H1 (cell line): ENCODE data around the gene AMH. TPM values are rescaled to one million over a fixed set of nuclear protein-coding genes. Genes with fewer than 3 reads are reported as not detected.

Source experiments
- CTCF ChIA-PET: fragments of 300-600 bp; sonication (Branson Sonifier 250); formaldehyde crosslinking; loops from one replicate; lab custom pipeline; 2021; ENCODE audit not compliant: partially characterized antibody; lab: Charles Lee
- POLR2A ChIA-PET: fragments of 300-600 bp; sonication (Branson Sonifier 250); formaldehyde crosslinking; loops from one replicate; lab custom pipeline; 2021; ENCODE audit warnings: inconsistent platforms; ENCODE audit not compliant: partially characterized antibody; lab: Charles Lee
- DNase-seq, 2 experiments: peaks; one replicate each; pipeline versions ENCODE4 v3.0.0 to v3.0.0-alpha.2; 2010 to 2022; ENCODE audit warnings: low spot score in 2 of 2, low read depth in 1 of 2, mixed read lengths in 1 of 2
- FAIRE-seq: peaks from 2 replicates; lab custom pipeline; 2011; peaks lifted over from hg19 to GRCh38; lab: Jason Lieb, UNC
- H2AFZ ChIP-seq: 2 replicates; pipeline ENCODE4 v1.8.1; 2012; ENCODE audit warnings: low read length, inconsistent platforms
- H2AK5ac ChIP-seq: 2 replicates; pipeline ENCODE4 v1.6.1; 2013; ENCODE audit warnings: low read depth, low read length
- H2BK120ac ChIP-seq: replicated peaks from 2 replicates; pipeline ENCODE3; 2013; ENCODE audit warnings: low read depth, low read length, inconsistent platforms
- H2BK12ac ChIP-seq: 2 replicates; pipeline ENCODE4 v1.6.1; 2013; ENCODE audit warnings: low read depth, low read length
- H2BK15ac ChIP-seq: 2 replicates; pipeline ENCODE4 v1.6.1; 2013; ENCODE audit warnings: low read length
- H2BK20ac ChIP-seq: 2 replicates; pipeline ENCODE4 v1.6.1; 2013; ENCODE audit warnings: low read length
- H2BK5ac ChIP-seq: 2 replicates; pipeline ENCODE4 v1.6.1; 2013; ENCODE audit warnings: low read depth, low read length
- H3K14ac ChIP-seq: 2 replicates; pipeline ENCODE4 v1.6.1; 2013; ENCODE audit warnings: inconsistent platforms; ENCODE audit not compliant: insufficient read length
- H3K18ac ChIP-seq: 2 replicates; pipeline ENCODE4 v1.6.1; 2013; ENCODE audit warnings: low read length; ENCODE audit errors: extremely low read depth
- H3K23ac ChIP-seq: 2 replicates; pipeline ENCODE4 v1.6.1; 2013; ENCODE audit warnings: inconsistent platforms; ENCODE audit not compliant: insufficient read length
- H3K23me2 ChIP-seq: 2 replicates; pipeline ENCODE4 v1.6.1; 2013; ENCODE audit warnings: low read depth, low read length
- H3K27ac ChIP-seq: 2 replicates; pipeline ENCODE4 v1.6.1; 2011; ENCODE audit warnings: low read depth, low read length, inconsistent platforms
- H3K27me3 ChIP-seq, 4 experiments: replicated peaks in 1 of 4; 1 replicate in 1 of 4; 2 replicates in 3 of 4; pipeline versions ENCODE4 v1.6.1 to v1.8.1; 2011 to 2013; ENCODE audit warnings: low read length in 3 of 4, mild to moderate bottlenecking in 3 of 4, inconsistent platforms in 2 of 4, mixed read lengths in 2 of 4, moderate library complexity in 1 of 4; ENCODE audit not compliant: control insufficient read depth in 3 of 4, insufficient read depth in 3 of 4; ENCODE audit errors: extremely low read depth in 1 of 4
- H3K36me3 ChIP-seq, 4 experiments: 2 replicates each; pipeline versions ENCODE4 v1.6.1 to v1.8.1; 2011 to 2013; ENCODE audit warnings: mild to moderate bottlenecking in 4 of 4, low read length in 3 of 4, moderate library complexity in 2 of 4, control low read depth in 1 of 4, inconsistent platforms in 1 of 4; ENCODE audit not compliant: insufficient read depth in 4 of 4, control insufficient read depth in 2 of 4
- H3K4ac ChIP-seq: replicated peaks from 2 replicates; pipeline ENCODE3; 2013; ENCODE audit warnings: low read length, low read depth, mixed read lengths, inconsistent platforms; ENCODE audit not compliant: insufficient read length
- H3K4me1 ChIP-seq, 4 experiments: replicated peaks in 1 of 4; 1 replicate in 1 of 4; 2 replicates in 3 of 4; pipeline versions ENCODE4 v1.6.1 to v1.8.1; 2011 to 2013; ENCODE audit warnings: low read length in 3 of 4, inconsistent platforms in 2 of 4, mixed read lengths in 1 of 4; ENCODE audit not compliant: insufficient read depth in 4 of 4, control insufficient read depth in 3 of 4
- H3K4me2 ChIP-seq, 2 experiments: 2 replicates each; pipeline versions ENCODE4 v1.6.1 to v1.8.1; 2011 to 2013; ENCODE audit warnings: low read depth in 2 of 2, low read length in 2 of 2, control low read depth in 1 of 2, inconsistent platforms in 1 of 2, mild to moderate bottlenecking in 1 of 2; ENCODE audit not compliant: insufficient read depth in 1 of 2
- H3K4me3 ChIP-seq, 4 experiments: fragments of 200-600, 300-600 bp in 1 of 4; sonication (generic), shearing (Covaris generic), sonication (Bioruptor Twin) in 1 of 4; 2 replicates each; pipeline versions ENCODE4 v1.5.1 to v1.8.1; 2011 to 2016; ENCODE audit warnings: low read length in 4 of 4, low read depth in 3 of 4, control low read depth in 2 of 4, inconsistent platforms in 2 of 4, mild to moderate bottlenecking in 2 of 4, mixed read lengths in 1 of 4, moderate library complexity in 1 of 4; ENCODE audit not compliant: insufficient read depth in 2 of 4; ENCODE audit errors: extremely low read depth in 1 of 4
- H3K56ac ChIP-seq: replicated peaks from 2 replicates; pipeline ENCODE3; 2013; ENCODE audit warnings: low read depth, mild to moderate bottlenecking, mixed read lengths, low read length, inconsistent platforms; ENCODE audit not compliant: insufficient read length
- H3K79me1 ChIP-seq: 2 replicates; pipeline ENCODE4 v1.6.1; 2013; ENCODE audit warnings: low read depth, low read length, control low read depth
- H3K79me2 ChIP-seq, 2 experiments: 2 replicates each; pipeline versions ENCODE4 v1.6.1 to v1.8.1; 2012 to 2013; ENCODE audit warnings: low read length in 2 of 2, mild to moderate bottlenecking in 2 of 2, inconsistent platforms in 1 of 2; ENCODE audit not compliant: insufficient read depth in 2 of 2, control insufficient read depth in 1 of 2
- H3K9ac ChIP-seq, 4 experiments: replicated peaks in 1 of 4; 1 replicate in 1 of 4; 2 replicates in 3 of 4; pipeline versions ENCODE4 v1.6.1 to v1.8.1; 2011 to 2013; ENCODE audit warnings: low read depth in 3 of 4, low read length in 3 of 4, control low read depth in 2 of 4, mild to moderate bottlenecking in 2 of 4, moderate library complexity in 2 of 4, inconsistent platforms in 1 of 4; ENCODE audit errors: extremely low read depth in 1 of 4
- H3K9me3 ChIP-seq, 2 experiments: 2 replicates each; pipeline versions ENCODE4 v1.6.1 to v1.8.1; 2012 to 2013; ENCODE audit warnings: mild to moderate bottlenecking in 2 of 2, moderate library complexity in 2 of 2, control low read depth in 1 of 2, inconsistent platforms in 1 of 2, low read depth in 1 of 2, low read length in 1 of 2, mixed read lengths in 1 of 2; ENCODE audit not compliant: insufficient read depth in 2 of 2
- H4K20me1 ChIP-seq, 2 experiments: replicated peaks in 1 of 2; 2 replicates each; pipeline versions ENCODE3 to v1.8.1; 2011 to 2013; ENCODE audit warnings: inconsistent platforms in 2 of 2, low read length in 2 of 2, mild to moderate bottlenecking in 1 of 2; ENCODE audit not compliant: insufficient read depth in 2 of 2, control insufficient read depth in 1 of 2
- H4K5ac ChIP-seq: 2 replicates; pipeline ENCODE4 v1.6.1; 2013; ENCODE audit warnings: low read length, low read depth, mixed read lengths, inconsistent platforms; ENCODE audit not compliant: insufficient read length
- H4K8ac ChIP-seq: 2 replicates; pipeline ENCODE4 v1.8.0; 2013; ENCODE audit warnings: mild to moderate bottlenecking, moderate library complexity, low read length, inconsistent platforms; ENCODE audit not compliant: insufficient read depth; ENCODE audit errors: extremely low read depth
- H4K91ac ChIP-seq: replicated peaks from 2 replicates; pipeline ENCODE3; 2013; ENCODE audit warnings: low read length, mixed read lengths, inconsistent platforms; ENCODE audit not compliant: insufficient read length
- CBX5 ChIP-seq: fragments of 300-800, 300-1000 bp; sonication (generic); IDR thresholded peaks from 2 replicates; pipeline ENCODE4 v1.7.1; 2016; ENCODE audit warnings: antibody characterized with exemption, low read length, low read depth
- EZH2 ChIP-seq: fragments of 200-600 bp; sonication (generic); IDR thresholded peaks from 2 replicates; pipeline ENCODE4 v1.7.1; 2012; ENCODE audit warnings: low read depth, mild to moderate bottlenecking, moderate library complexity, low read length, inconsistent platforms; ENCODE audit not compliant: severe bottlenecking
- KDM4A ChIP-seq: IDR thresholded peaks from one replicate; pipeline ENCODE4 v1.7.1; 2012; ENCODE audit warnings: low read depth, mild to moderate bottlenecking, moderate library complexity, low read length, inconsistent platforms; ENCODE audit not compliant: severe bottlenecking
- RXRA ChIP-seq: IDR thresholded peaks from 2 replicates; pipeline ENCODE4 v1.6.1; 2011; ENCODE audit warnings: low read depth, mild to moderate bottlenecking, low read length, moderate library complexity; ENCODE audit not compliant: insufficient read depth
- SIN3A ChIP-seq, 2 experiments: IDR thresholded peaks in 1 of 2; conservative IDR thresholded peaks in 1 of 2; 2 replicates each; pipeline ENCODE4 v1.6.1; 2011 to 2012; ENCODE audit warnings: low read length in 2 of 2, improper control_type of control experiment in 1 of 2, low read depth in 1 of 2, mild to moderate bottlenecking in 1 of 2
- SUZ12 ChIP-seq: fragments of 200-600 bp; sonication (generic); IDR thresholded peaks from 2 replicates; pipeline ENCODE4 v1.6.1; 2012; ENCODE audit warnings: mild to moderate bottlenecking, inconsistent platforms, low read length, moderate library complexity, mixed read lengths
- TAF7 ChIP-seq: optimal IDR thresholded peaks from 2 replicates; pipeline ENCODE3; 2011; ENCODE audit warnings: low read depth, mild to moderate bottlenecking, inconsistent platforms, low read length, moderate library complexity, borderline replicate concordance
- TEAD4 ChIP-seq: IDR thresholded peaks from 2 replicates; pipeline ENCODE4 v1.6.1; 2012; ENCODE audit warnings: low read depth, low read length, inconsistent platforms, mixed read lengths
- USF2 ChIP-seq: IDR thresholded peaks from 2 replicates; pipeline ENCODE4 v1.6.1; 2011; ENCODE audit warnings: low read length, improper control_type of control experiment
- ZNF274 ChIP-seq: IDR thresholded peaks from 2 replicates; pipeline ENCODE4 v1.7.0; 2012; ENCODE audit warnings: low read length, borderline replicate concordance; ENCODE audit errors: extremely low read depth
- WGBS, 2 experiments: shearing (Covaris generic) in 1 of 2; methylation state at CpG; one replicate each; pipeline versions ENCODE4 v1.1.6 to v1.1.7; 2013 to 2015; ENCODE audit warnings: low lambda C conversion rate in 2 of 2, mixed read lengths in 2 of 2, inconsistent platforms in 1 of 2, low coverage in 1 of 2, missing lambda C conversion rate in 1 of 2; ENCODE audit not compliant: insufficient replicate concordance in 2 of 2, insufficient coverage in 1 of 2, insufficient read length in 1 of 2; ENCODE audit errors: extremely low coverage in 1 of 2, missing lambda C conversion rate in 1 of 2; 5-methylcytosine and 5-hydroxymethylcytosine counted together
- polyA plus RNA-seq, 7 experiments: library from polyadenylated mRNA; depleted of rRNA in 3 of 7; stranded (reverse) in 5 of 7; unstranded in 2 of 7; fragments of >200 nt in 5 of 7; fragments of 200-250 nt in 2 of 7; gene quantifications; 1 replicate in 5 of 7; 2 replicates in 1 of 7; 4 replicates in 1 of 7; pipeline versions ENCODE4 v1.2.1 to v1.2.3, GENCODE V29; 2011 to 2013; ENCODE audit warnings: missing spikeins in 2 of 7, mixed read lengths in 2 of 7
- total RNA-seq: library from RNA; stranded (reverse); fragmentation: NEBNext Ultra II Directional; extraction: Animal tissue kit (Norgen Biotek cat#: 25700); gene quantifications from 2 replicates; pipeline ENCODE4 v1.2.1, GENCODE V29; 2021

The AMH gene
- total and polyA plus RNA-seq, 2 of the 8 experiments (the other 6 are each of a cell fraction or from before 2014, with no cell fraction given): 10.5 to 15.4 TPM

- H3K18ac ChIP-seq: no peak overlapping the region
- no peak for DNase-seq
- H3K36me3 ChIP-seq: peaks cover 0 to 49% (median 14%) of the 10 kb centered on the region in 4 experiments
- no peaks in the 10 kb centered on the region for H3K4me1 ChIP-seq
- peaks cover 0 to 16% of the 10 kb centered on the region in 2 experiments for H4K20me1 ChIP-seq
- H3K4me2 ChIP-seq: no peak overlapping the region
- no peak overlapping the region for H3K4ac ChIP-seq
- no peak for FAIRE-seq
- H2AK5ac ChIP-seq: no peak overlapping the region
- no peak overlapping the region for H3K4me3 ChIP-seq
- no peaks in the 10 kb centered on the region for H3K9me3 ChIP-seq
- H3K79me1 ChIP-seq: no peaks in the 10 kb centered on the region
- no peak overlapping the region for H2BK12ac ChIP-seq
- 0 out of 2 replicates have a peak overlapping the region, but pooled peaks have one; percentile 51 for H4K8ac ChIP-seq
- H4K5ac ChIP-seq: no peak overlapping the region
- no peak overlapping the region for H3K56ac ChIP-seq
- H3K23me2 ChIP-seq: no peaks in the 10 kb centered on the region
- H4K91ac ChIP-seq: no peak overlapping the region
- H2BK20ac ChIP-seq: no peak overlapping the region
- no peak overlapping the region for H2BK5ac ChIP-seq
- H3K23ac ChIP-seq: no peak overlapping the region
- no peak overlapping the region for H3K9ac ChIP-seq
- no peaks in the 10 kb centered on the region for H3K27me3 ChIP-seq
- no peak overlapping the region for H3K27ac ChIP-seq
- no peaks in the 10 kb centered on the region for H3K79me2 ChIP-seq
- ChIA-PET CTCF (interaction anchor here (0.6 to 4.4 kb wide), 6 partner anchors 9 to 108 kb away, joined by 3 to 19 read pairs (median 4); no protein-coding TSS in a partner anchor), POLR2A (interaction anchor here (0.6 to 6.3 kb wide), 8 partner anchors 6 to 100 kb away, joined by 3 to 61 read pairs (median 6); partner anchors contain the start of genes AMH and PLEKHJ1)
- WGBS, 2 experiments: 97% methylated on average over 25 of the region's 67 CpGs; no CpG with 5 or more reads in 1 of the 2 experiments
- H2BK120ac ChIP-seq: no peak overlapping the region
- H2AFZ ChIP-seq: no peak overlapping the region
- no peak overlapping the region for H3K14ac ChIP-seq
- H2BK15ac ChIP-seq: no peak overlapping the region
- TF ChIP-seq USF2 (no peak), SIN3A (conservative IDR thresholded peaks at IDR 0.05 in 1 of 2, IDR thresholded peaks at IDR 0.05 in 1 of 2; ENCODE audit: low read depth in 1 of 2, low read length in 2 of 2) (no peak), EZH2 (no peak), SUZ12 (no peak), KDM4A (no peak), RXRA (no peak), TAF7 (no peak), ZNF274 (no peak), TEAD4 (no peak), CBX5 (no peak)
Measured at GRCh38 chr19:2227415-2228156, 21.5 kb upstream of the AMH start.
